DOHH2 (cell line): ENCODE data around the gene PRKCZ.

Experiments
- CTCF ChIP-seq: fragments of 200-600 bp; sonication (generic); IDR thresholded peaks from one replicate; pipeline ENCODE4 v1.5.1; 2014; ENCODE audit warnings: antibody characterized with exemption, mild to moderate bottlenecking, low read depth, low read length; ENCODE audit not compliant: poor library complexity, severe bottlenecking
- EZH2phosphoT487 ChIP-seq: fragments of 200-600 bp; sonication (generic); IDR thresholded peaks from 2 replicates; pipeline ENCODE4 v1.6.1; 2017; ENCODE audit warnings: borderline replicate concordance, mild to moderate bottlenecking, antibody characterized with exemption, low read length, moderate library complexity, mixed read lengths

DNA sequence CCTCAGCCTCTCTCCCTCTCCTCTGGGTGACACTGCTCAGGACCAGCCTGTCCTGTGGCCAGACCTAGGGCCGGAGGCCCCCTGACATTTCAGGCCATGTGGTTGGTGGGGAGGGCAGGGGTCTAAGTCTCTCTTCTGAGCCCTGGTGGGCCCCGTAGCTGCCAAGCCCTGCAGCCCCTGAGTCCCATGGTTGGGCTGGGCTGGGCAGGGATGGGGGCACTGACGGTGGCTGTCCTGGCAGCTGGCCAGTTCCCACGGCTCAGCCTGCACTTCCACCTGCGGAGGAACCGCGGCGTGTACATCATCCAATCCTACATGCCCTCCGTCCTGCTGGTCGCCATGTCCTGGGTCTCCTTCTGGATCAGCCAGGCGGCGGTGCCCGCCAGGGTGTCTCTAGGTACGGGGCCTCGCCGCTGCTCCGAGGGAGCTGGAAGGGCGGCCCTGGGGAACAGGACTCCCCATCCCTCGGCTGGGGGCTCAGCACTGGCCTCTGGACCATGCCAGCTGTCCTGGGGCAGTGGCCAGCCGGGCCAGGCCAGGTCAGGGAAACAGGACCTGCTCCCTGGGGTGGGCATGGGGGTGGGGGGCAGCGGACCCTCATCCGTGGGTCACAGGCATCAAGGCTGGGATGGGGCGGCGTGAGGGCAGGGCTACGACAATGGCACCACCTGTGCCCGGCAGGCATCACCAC, 21.2 kb upstream of the PRKCZ start:
- TF ChIP-seq CTCF, result no peak
- TF ChIP-seq EZH2phosphoT487, result no peak
